A673 (cell line): ENCODE data around the gene TCERG1L.

Experiments
- CTCF ChIP-seq: fragments of 300-800, 200-600 bp; sonication (generic); conservative IDR thresholded peaks from 2 replicates; pipeline ENCODE4 v1.5.1; 2017; ENCODE audit warnings: low read depth, mild to moderate bottlenecking, antibody characterized with exemption, low read length, moderate library complexity, mixed read lengths
- EZH2 ChIP-seq: fragments of 200-600 bp; sonication (generic); IDR thresholded peaks from 2 replicates; pipeline ENCODE4 v1.6.1; 2017; ENCODE audit warnings: borderline replicate concordance, low read depth, mild to moderate bottlenecking, mixed read lengths, antibody characterized with exemption, low read length; ENCODE audit not compliant: poor library complexity, severe bottlenecking

DNA sequence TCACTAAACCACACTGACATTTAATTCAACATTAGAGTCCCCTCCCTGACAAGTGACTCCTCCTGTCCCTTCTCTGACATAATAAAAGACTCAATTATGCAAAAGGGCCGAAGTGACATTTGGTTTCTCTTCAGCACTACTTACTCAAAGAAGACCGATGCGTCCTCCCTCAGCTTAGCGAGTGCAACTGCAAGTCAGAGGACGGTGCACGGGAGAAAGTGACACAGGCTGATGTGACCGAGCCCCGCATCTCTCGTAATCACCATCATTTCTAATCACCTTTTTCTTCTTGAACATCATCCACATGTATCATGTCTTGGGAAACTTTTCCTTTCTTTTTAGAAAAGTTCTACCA, 155.7 kb downstream of the TCERG1L start:
- TF ChIP-seq CTCF (no peak), EZH2 (no peak)
